ENCODE data around the gene ZFHX3. TPM values are rescaled to one million over a fixed set of nuclear protein-coding genes. Genes with fewer than 3 reads are reported as not detected.

The ZFHX3 gene
- total RNA-seq, 3 donors from 2014 or later: 13.8 to 36.0 (median 15.5) TPM

- TF ChIP-seq, protein P1, sequence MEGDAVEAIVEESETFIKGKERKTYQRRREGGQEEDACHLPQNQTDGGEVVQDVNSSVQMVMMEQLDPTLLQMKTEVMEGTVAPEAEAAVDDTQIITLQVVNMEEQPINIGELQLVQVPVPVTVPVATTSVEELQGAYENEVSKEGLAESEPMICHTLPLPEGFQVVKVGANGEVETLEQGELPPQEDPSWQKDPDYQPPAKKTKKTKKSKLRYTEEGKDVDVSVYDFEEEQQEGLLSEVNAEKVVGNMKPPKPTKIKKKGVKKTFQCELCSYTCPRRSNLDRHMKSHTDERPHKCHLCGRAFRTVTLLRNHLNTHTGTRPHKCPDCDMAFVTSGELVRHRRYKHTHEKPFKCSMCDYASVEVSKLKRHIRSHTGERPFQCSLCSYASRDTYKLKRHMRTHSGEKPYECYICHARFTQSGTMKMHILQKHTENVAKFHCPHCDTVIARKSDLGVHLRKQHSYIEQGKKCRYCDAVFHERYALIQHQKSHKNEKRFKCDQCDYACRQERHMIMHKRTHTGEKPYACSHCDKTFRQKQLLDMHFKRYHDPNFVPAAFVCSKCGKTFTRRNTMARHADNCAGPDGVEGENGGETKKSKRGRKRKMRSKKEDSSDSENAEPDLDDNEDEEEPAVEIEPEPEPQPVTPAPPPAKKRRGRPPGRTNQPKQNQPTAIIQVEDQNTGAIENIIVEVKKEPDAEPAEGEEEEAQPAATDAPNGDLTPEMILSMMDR (IDR thresholded peaks at IDR 0.05): no peak
- no peaks in the 10 kb centered on the region for H3K36me3 ChIP-seq (ENCODE audit: low read depth)
- H3K9me3 ChIP-seq: no peaks in the 10 kb centered on the region
- DNase-seq (no peak), ATAC-seq (no peak)
- H3K4me1 ChIP-seq (ENCODE audit: low read depth): no peaks in the 10 kb centered on the region
- intact Hi-C loops (cut with DNase I, micrococcal nuclease): no loop called here
- no peak overlapping the region for H3K4me3 ChIP-seq
These were observed 182.7 kb downstream of the ZFHX3 start for GRCh38 chr16:72865258-72865657.

DNA sequence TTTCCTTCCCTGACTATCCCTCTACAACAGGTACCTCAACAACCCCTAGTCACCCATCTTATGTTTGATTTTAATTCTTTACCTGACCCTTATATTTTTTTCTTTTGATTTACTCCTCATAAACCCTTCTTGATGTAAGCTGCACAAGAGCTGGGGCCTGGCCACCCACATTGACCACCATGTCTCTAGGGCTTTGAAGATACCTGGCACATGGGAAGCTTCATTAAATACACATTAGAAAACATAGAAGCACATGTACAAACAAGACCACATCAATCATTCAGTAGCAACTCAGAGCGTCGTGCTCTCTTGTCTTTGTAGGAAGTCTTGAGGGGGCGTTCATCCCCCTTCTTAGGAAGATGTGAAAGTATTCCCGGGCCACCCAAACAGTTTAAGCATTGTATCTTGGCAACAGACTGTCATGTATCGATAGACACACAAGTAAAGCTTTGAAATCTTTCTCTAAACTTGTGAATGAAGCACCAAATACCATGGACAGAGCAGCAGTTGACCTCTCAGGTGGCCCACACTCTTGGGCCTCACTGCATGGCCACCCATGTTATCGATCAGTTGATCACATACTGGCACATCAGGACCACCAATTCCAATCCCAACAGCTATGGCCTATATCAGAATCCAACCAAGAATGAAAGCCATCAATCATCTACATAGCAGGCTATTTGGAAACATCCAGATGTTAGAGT is 183.6 kb downstream of the ZFHX3 start:
- TF ChIP-seq, protein P1 (IDR thresholded peaks at IDR 0.05): no peak
- ATAC-seq (no peak), DNase-seq (no peak)
- Histone ChIP-seq H3K4me3 (no peak overlapping the region), H3K36me3 (ENCODE audit: low read depth) (no peaks in the 10 kb centered on the region), H3K9me3 (no peaks in the 10 kb centered on the region), H3K4me1 (ENCODE audit: low read depth) (no peaks in the 10 kb centered on the region)
- intact Hi-C loops (cut with DNase I, micrococcal nuclease): no loop called here

GRCh38 chr16:72862090-72862489 is 185.8 kb downstream of the ZFHX3 start:
- intact Hi-C loops (cut with DNase I, micrococcal nuclease): no loop called here
- Histone ChIP-seq H3K36me3 (ENCODE audit: low read depth) (no peaks in the 10 kb centered on the region), H3K9me3 (no peaks in the 10 kb centered on the region), H3K4me3 (no peak overlapping the region), H3K4me1 (ENCODE audit: low read depth) (no peaks in the 10 kb centered on the region)
- ATAC-seq: no peak
- DNase-seq: no peak
- TF ChIP-seq, protein P1 (IDR thresholded peaks at IDR 0.05): no peak

DNA sequence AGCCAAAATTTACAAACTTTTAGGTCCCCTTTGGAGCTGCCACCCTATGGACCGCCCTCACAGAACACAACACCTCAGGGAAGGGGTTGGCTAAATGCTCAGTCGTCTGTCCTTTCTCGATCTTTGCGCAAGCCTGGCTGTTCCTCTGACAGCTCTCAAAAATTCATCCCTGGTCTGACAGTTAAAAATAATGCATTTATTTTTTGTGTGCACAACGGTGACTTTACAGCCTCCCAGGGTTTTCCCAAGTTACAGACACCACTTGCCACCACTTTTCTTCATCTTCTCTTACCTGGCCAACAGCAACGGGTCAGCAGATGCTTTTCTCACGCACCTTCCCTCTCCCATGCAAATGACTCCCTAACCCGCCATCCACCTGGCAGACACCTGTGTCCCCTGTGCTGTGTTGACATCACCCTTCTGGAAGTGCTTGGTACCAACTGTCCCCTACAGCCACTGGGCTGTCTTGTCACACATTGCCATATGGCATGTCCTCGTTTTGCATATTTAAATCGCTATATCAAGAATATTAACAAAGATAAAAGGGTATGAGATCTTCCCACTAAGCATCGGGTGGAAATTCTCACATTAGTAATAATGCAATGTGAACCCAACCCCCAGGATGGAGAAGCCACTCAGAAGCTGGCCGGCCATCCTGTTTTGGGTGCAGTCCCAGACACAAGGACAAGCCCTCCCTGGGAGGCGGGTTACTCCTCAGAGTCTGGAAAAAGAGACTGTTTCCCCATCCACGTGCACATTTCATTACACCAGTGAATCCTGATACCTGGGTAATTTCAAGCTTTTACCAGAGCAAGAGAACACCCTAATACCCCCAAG is 187.0 kb downstream of the ZFHX3 start:
- Histone ChIP-seq H3K4me3 (no peak overlapping the region), H3K9me3 (no peaks in the 10 kb centered on the region), H3K4me1 (ENCODE audit: low read depth) (no peaks in the 10 kb centered on the region), H3K36me3 (ENCODE audit: low read depth) (no peaks in the 10 kb centered on the region)
- ATAC-seq: no peak
- intact Hi-C loops (cut with DNase I, micrococcal nuclease): no loop called here
- TF ChIP-seq, protein P1 (IDR thresholded peaks at IDR 0.05): no peak
- DNase-seq: no peak

DNA sequence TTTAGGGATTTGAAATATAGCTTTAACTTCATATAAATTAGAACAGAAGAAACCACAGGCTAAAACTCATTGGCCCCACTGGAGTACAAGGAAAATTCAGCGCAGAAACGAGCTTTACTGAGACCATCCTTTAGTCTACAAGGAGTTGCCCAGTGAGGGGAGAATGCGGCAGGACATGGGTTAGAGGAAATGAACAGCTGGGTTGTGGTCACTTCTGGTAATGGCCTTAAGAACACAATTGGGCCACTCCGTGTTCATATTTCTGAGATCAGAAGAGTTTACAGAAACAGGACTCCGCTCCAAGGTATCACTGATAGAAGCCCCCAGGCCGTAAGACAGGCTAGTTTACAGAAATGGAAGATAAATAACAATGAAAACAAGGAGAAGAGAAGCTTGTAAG is 188.3 kb downstream of the ZFHX3 start:
- TF ChIP-seq, protein P1 (IDR thresholded peaks at IDR 0.05): no peak
- no peak for DNase-seq
- intact Hi-C loops (cut with DNase I, micrococcal nuclease): no loop called here

More for the DNA sequence above, 188.3 kb downstream of the ZFHX3 start:
- Histone ChIP-seq H3K9me3 (no peaks in the 10 kb centered on the region), H3K4me3 (no peak overlapping the region), H3K4me1 (ENCODE audit: low read depth) (no peaks in the 10 kb centered on the region), H3K36me3 (ENCODE audit: low read depth) (no peaks in the 10 kb centered on the region)
- ATAC-seq: no peak

Data from mucosa of descending colon (tissue), 3 donors.